ENCODE results near the gene KIRREL3. TPM values are rescaled to one million over a fixed set of nuclear protein-coding genes. Genes with fewer than 3 reads are reported as not detected.

Gene KIRREL3
- total and polyA plus RNA-seq, 2 donors (not counting 3 experiments of a cell fraction or from before 2014, with no cell fraction given), result not detected

GRCh38 chr11:126901783-126902182 is 98.8 kb downstream of the KIRREL3 start:
- DNase-seq (ENCODE audit: low read depth, low spot score), result no peak
- Histone ChIP-seq H3K9ac (replicated peaks; ENCODE audit: extremely low read depth, insufficient read depth, low read length) (no peak overlapping the region), H3K9me3 (replicated peaks; ENCODE audit: control insufficient read depth, insufficient read depth, low read length) (peaks cover 2% of the 10 kb centered on the region), H3K9me1 (replicated peaks; ENCODE audit: control insufficient read depth, extremely low read depth, insufficient read depth, low read length) (no peaks in the 10 kb centered on the region), H3K4me2 (ENCODE audit: insufficient read depth, low read length) (no peak overlapping the region), H3K27me3 (ENCODE audit: control insufficient read depth in 2 of 2, insufficient read depth in 2 of 2, low read length in 2 of 2) (no peaks in the 10 kb centered on the region), H3K27ac (ENCODE audit: insufficient read depth, low read depth, low read length) (no peak overlapping the region), H3K36me3 (ENCODE audit: control insufficient read depth in 2 of 2, extremely low read depth in 1 of 2, insufficient read depth in 2 of 2, low read length in 2 of 2) (no peaks in the 10 kb centered on the region), H3K79me2 (ENCODE audit: control insufficient read depth, insufficient read depth, low read length) (no peaks in the 10 kb centered on the region), H3K4me3 (replicated peaks in 1 of 3; ENCODE audit: insufficient read depth in 1 of 3, low read depth in 1 of 3, low read length in 3 of 3) (no peak overlapping the region), H2AFZ (ENCODE audit: low read depth, low read length) (no peak overlapping the region), H3K4me1 (ENCODE audit: control insufficient read depth, extremely low read depth, insufficient read depth, low read length) (no peaks in the 10 kb centered on the region), H4K20me1 (replicated peaks; ENCODE audit: control insufficient read depth, extremely low read depth, insufficient read depth, low read length) (no peaks in the 10 kb centered on the region)
- dilution Hi-C loops (cut with MboI; ENCODE audit: extremely low pct_ligation_motif_present, low sequenced_read_pairs), result no loop called here
- POLR2A ChIA-PET, result no interaction called here
- intact Hi-C loops (cut with micrococcal nuclease), result no loop called here
- FAIRE-seq, result no peak
- BruUV-seq (replicated peaks), result no TSS peak
- no peak for TF ChIP-seq POLR2A (IDR thresholded peaks at IDR 0.05; ENCODE audit: low read depth, low read length)
- TF ChIP-seq GATA2 (IDR thresholded peaks at IDR 0.05; ENCODE audit: insufficient read depth, insufficient read length, low read depth, low read length), result no peak
- TF ChIP-seq EZH2 (IDR thresholded peaks at IDR 0.05; ENCODE audit: borderline replicate concordance, low read depth, low read length, severe bottlenecking), result no peak
- no peak for TF ChIP-seq POLR2AphosphoS5 (IDR thresholded peaks at IDR 0.05; ENCODE audit: insufficient read depth, low read depth, low read length)
- no peak for TF ChIP-seq CTCF (IDR thresholded peaks at IDR 0.05; ENCODE audit: extremely low read depth in 1 of 2, insufficient read depth in 1 of 2, low read depth in 1 of 2, low read length in 2 of 2)
- no peak for TF ChIP-seq MAX (IDR thresholded peaks at IDR 0.05; ENCODE audit: insufficient read depth, insufficient read length)
- no peak for TF ChIP-seq JUN (IDR thresholded peaks at IDR 0.05; ENCODE audit: borderline replicate concordance, insufficient read depth, insufficient read length, low read depth)
- no peak for TF ChIP-seq FOS (IDR thresholded peaks at IDR 0.05; ENCODE audit: borderline replicate concordance, insufficient read depth, low read length)
- no peak for TF ChIP-seq MYC (IDR thresholded peaks at IDR 0.05; ENCODE audit: low read depth, low read length)
- CTCF ChIA-PET, result no interaction called here

Data from endothelial cell of umbilical vein (primary cell).